Measurements from ENCODE around the gene SERGEF.

Gene SERGEF

GRCh38 chr11:17810041-17810440 is 202.8 kb downstream of the SERGEF start:
- DNase-seq, result no peak

DNA sequence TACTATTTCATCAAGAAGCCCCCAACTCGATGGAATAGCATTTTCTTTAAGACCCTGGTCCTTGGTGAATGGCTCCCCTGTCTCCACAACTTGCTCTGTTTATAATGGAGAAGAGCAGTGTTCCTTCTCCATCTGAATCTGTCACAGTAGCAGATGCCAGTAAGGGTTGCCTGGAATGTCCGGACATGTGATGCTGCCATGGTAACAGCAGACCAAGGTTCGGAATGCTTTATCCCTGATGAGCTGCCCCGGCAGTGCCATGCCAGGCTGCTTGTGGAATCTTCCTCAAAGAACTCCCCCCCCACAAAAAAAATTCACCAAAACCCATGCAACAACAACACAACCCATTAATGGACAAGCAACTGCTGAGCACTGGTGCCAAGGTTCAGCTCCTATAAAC is 205.8 kb downstream of the SERGEF start:
- no peak for DNase-seq

- no peak for DNase-seq
These were observed 207.0 kb downstream of the SERGEF start for GRCh38 chr11:17805873-17806272.

GRCh38 chr11:17805043-17805442 is 207.8 kb downstream of the SERGEF start:
- DNase-seq, result no peak

DNA sequence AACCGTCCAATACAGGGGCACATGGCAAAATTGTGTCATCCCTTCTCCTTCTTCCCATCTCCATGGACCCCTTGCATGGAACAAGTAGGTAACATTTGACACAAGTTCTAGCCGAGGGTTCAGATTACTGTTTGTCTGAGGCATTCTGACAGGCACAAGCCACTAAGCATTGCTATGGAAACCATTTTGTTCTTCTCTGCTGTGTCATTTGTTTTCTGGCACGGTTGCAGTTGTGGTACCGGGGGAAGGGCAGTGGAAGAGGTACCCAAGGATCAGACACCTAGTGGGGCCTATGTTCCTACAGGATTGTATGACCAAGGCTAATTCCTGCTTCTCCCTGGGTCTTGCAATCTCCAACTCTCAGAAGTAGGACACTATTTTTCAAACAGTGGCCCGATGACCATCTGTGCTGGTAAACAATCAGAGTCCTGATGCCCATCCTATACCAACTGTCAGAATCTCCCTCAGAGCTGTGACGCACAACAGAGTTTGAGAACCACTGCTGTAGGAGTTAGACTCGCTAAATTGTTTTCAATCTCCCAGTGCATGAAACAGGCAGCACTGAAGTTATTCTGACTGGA is 209.0 kb downstream of the SERGEF start:
- DNase-seq, result no peak

DNA sequence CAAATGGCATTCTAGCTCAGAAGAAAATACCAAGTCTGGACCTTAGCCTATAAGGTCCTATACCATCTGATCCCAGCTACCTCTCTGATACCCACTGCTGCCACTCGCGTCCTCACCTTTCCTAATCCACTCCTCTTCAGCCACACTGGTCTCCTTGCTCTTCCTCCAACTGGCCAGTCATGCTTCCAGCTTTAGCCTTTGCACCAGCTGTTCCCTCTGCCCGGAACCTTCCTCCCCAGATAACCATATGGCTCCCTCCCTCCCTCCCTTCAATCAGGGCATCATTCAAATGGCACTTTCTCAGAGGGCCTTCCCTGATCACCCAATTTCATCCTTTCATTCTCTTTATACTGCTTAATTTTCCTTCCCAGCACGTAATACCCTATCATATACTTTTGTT is 210.4 kb downstream of the SERGEF start:
- no peak for DNase-seq

GRCh38 chr11:17801166-17801565 is 211.7 kb downstream of the SERGEF start:
- DNase-seq, result no peak

- no peak for DNase-seq
These were observed 213.7 kb downstream of the SERGEF start for GRCh38 chr11:17799147-17799546.

DNA sequence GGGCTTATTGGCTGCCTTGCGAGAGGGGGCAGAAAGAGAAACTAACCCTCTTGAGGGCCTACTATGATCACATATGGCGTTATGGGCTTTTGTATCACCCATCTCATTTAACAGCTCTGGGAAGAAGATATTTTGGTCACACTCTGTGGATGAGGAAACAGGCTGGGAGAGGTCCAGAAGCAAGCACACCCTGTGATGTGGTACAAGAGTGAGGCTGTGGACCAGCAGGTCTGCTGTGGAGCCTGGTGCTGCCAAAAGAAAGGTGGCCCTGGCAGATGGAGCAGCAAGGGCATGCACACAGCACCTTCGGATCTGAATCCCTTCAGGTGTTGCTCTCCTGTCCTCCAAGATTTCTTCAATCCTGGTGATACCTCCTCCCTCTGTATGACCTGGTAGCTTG is 214.1 kb downstream of the SERGEF start:
- DNase-seq, result no peak

GRCh38 chr11:17798253-17798652 is 214.6 kb downstream of the SERGEF start:
- no peak for DNase-seq

DNA sequence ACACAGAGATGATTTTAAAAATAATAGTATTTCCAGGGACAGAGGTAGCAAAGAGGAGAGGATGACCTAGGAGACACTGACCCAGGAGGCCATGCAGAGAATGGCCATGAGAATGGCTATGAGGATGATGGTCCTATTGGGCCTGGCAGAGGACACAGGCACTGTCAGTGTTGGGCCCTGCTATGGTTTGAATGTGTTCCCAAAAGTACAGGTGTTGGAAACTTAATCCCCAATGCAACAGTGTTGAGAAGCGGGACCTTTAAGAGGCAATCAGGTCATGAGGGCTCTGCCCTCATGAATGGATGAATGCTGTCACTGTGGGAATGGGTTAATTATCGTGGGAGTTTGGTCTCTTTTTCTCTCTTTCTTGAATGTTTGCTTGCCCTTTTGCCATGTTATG is 216.7 kb downstream of the SERGEF start:
- DNase-seq, result no peak

- DNase-seq, result no peak
These were observed 217.9 kb downstream of the SERGEF start for GRCh38 chr11:17794981-17795380.

DNA sequence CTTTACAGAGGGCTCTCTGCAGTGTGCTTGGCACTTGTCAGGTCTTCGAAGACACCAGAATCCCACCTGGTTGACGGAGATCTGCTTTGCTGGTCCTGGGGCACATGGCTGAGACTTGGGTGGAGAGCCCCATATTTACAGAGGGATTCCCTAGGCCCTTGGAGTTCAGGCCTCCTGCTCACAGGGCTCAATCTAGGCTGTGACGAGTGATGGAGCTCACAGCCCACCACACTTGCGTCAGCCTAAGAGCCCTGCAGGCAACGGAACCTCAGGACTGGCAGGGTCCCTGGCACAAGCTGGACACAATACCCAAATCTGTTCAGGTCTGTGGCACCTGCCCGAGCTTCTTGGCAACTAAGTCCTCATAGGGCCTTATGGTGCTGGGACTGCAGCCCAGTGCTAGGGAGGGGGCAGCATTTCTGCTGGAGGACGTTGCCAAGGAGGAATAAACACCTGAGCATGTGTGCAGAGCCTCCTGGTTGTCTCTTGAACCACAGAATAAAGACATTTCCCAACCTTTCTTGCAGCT is 219.1 kb downstream of the SERGEF start:
- DNase-seq, result no peak

GRCh38 chr11:17792161-17792560 is 220.7 kb downstream of the SERGEF start:
- no peak for DNase-seq

DNA sequence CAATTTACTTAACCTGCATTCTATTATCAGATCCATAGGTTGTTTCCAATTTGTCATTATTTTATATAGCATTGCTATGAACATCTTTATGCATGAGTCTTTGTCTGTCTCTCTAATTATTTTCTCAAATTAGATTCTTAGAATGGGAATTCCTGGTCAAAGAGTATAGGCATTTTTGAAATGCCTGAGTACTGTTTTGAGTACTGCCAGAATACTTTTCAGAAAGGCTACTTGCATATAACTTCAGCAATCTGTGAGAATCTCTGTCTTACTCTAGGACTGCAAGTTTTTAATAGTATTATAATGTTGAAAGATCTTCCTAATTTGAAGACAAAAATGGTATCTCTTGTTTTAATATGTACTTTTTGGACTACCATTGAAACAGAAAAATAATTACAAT is 221.7 kb downstream of the SERGEF start:
- DNase-seq, result no peak

DNA sequence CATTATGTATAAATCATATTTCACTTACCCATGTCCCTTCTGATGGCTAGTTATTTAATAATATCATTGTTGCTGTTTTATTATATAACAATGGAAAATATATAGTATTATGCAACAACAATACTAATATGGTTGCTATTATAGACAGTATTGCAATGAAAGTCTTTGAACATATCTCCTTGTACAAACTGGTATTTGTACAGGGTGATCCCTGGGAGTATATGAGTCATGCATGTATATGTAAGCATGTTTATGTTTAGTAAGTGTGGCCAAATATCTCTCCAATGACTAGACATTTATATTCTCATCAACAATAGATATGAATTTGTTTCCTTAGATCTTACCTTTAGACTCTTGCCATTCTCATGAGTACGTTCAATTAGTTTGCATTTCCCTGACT is 222.4 kb downstream of the SERGEF start:
- DNase-seq, result no peak

DNA sequence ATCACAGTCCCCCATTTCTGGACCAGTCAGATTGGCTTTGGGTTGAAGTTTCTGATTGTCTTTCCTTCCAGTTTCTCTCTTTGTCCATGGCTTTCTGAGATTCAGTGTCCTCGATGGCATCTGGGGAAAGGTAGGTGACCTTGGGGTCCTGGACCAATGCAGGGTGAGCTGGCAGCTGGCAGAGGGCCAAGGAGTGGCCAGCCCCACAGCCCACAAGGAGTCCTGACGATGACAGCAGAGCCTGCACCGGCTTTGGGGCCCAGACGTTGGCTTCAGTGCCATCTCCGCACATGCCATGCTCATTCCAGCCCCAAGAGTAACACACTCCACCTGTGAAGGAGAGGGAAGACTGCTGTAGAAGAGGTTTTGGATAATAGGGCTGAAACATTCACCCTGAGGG is 224.8 kb downstream of the SERGEF start:
- no peak for DNase-seq

GRCh38 chr11:17786824-17787525 is 225.9 kb downstream of the SERGEF start:
- DNase-seq, result no peak

DNA sequence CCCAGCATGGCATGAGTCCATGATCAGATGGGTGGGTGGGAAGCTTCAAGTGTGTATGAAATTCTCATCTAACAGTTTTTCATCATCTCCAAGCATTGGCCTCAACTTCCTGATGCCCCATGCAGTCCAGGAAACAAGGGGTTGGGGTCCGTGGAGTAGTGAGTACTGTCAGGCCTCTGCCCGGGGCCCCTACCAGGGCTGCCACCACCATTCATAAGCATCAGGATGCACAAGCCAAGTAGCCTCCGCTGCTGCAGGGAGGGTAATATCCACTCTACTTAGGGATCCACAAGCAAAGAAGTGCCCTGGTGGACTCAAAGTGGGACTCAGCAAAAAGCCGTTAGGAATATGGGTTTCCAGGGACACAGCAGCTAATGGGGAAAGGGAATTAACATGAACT is 229.0 kb downstream of the SERGEF start:
- no peak for DNase-seq

DNA sequence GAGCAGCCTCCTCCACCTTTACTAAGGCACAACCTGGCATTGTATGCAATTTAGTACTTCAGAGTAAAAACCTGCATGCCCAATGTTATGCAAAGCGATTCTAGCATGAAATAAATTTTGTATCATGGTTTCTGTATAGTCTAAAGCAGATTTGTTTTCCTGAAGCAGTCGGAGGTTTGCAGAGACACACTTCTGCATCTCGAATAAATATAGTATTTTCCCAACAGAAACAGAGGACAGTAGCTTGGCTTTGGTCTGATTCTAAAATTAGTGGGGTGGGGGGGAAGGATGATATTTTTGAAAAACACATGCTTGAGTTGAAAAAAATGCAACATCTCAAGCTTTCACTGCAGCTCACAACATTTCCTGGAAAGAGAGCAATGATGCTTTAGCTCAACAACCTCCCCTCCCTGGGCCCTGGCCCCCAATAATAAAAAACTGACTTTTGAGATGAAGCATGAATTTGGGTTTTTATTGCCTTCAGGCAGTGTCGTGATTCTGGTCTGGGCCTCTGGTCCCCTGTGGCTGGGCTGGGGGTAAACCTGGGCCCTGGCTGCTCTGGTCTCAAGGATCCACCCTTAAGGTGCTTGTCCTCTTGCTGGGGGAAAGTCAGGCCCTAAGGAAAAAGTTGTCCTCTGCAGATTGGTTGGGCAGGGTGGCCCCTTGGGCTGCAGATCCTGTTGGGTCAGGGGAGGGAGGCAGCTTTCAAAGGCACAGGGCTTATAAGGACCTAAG is 230.1 kb downstream of the SERGEF start:
- DNase-seq, result no peak

- no peak for DNase-seq
These were observed 230.7 kb downstream of the SERGEF start for GRCh38 chr11:17782145-17782544.

DNA sequence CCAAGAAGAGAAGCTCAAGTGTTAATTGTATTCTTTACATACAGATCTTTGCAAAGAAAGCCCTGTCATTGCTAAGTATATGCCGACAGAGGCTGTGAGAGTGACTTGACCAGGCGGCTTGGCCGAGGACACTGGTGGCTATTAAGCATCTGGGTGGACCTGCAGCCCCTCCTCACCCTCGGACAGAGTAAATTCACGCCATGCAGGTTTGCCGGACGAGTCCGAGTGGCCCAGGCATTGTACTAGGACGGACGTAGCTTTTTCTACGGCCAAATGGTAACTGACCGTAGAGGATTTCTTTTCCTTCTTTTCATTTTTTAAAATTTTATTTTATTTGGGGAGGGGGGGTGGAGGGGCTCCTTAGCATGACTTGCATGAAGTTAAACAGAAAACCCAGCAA is 231.2 kb downstream of the SERGEF start:
- no peak for DNase-seq

DNA sequence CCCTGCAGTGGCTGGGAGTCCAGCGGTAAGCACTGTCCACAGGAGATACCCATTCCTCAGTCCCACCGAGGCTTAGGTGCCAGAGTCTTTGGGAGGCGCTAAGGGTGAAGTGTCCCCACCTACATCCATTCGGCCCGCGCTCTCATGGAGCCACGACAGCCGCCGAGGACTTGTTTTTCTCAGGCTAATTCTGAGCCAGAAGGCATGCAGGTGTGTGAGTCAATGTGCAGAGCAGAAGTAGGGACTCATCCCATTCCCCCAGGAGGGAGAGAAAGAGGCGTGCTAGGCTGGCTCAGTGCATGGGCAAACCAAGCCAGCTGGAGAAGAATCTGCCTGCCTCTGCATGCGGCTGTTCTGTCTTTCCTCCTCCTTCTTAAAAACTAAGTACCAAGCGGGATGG is 231.6 kb downstream of the SERGEF start:
- no peak for DNase-seq

- no peak for DNase-seq
These were observed 232.2 kb downstream of the SERGEF start for GRCh38 chr11:17780668-17781067.

Data from activated CD4-positive, alpha-beta T cell treated with anti-CD3 and anti-CD28 coated beads, Interleukin-2, amount 50 U/mL, for 48 hours (primary cell).